Measurements from ENCODE around the gene DIS3L2. TPM values are rescaled to one million over a fixed set of nuclear protein-coding genes. Genes with fewer than 3 reads are reported as not detected.
A peak's percentile ranks its signal among the peaks of the same experiment; 100 is the strongest.

Gene DIS3L2
- total and polyA plus RNA-seq, 7 donors: 10.7 to 20.8 (median 16.0) TPM

DNA sequence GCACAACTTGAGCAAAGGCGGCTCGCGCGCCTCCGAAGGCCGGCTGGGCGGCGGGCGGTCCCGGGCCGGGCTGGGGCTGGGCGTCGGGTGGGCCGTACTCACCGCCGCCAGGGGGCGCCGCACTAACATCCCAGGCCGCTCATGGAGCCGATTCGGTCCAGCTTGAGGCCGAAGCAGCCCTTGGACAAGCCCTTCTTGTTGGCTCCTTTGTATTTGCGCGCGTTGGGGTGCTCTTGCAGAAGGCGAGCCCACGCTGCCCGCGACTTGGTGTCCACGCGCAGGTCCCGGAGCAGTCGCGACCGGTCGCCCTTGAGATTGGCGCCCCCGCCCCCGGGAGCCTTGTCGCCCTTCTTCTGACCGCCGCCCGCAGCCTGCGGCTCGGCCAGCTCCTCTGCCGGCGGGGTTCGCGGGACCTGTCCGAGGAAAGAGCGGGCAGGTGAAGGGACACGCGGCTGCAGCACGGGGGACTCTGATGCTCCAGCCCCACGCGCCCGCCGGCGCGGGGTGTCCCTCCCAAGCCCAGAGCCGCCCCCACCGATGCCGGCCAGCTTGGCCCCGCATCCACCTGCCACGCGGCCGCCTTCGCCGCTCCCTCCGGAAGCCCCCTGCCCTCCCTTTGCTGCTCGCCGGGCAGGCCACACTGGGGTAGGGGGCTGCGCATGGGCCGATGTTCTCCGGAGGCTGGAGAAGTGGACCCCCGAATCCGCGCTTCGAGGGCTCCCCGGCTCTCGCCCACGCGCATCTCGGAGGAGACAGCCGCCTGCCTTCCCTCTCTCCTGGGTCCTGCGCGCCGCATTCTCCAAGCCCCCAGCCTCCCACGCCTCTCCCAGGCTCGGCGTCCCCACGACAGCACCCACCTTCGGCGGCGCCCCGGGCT, 36.0 kb upstream of the DIS3L2 start:
- 1% methylated on average over 77 to 96 of the region's 96 CpGs for WGBS, 3 donors

DNA sequence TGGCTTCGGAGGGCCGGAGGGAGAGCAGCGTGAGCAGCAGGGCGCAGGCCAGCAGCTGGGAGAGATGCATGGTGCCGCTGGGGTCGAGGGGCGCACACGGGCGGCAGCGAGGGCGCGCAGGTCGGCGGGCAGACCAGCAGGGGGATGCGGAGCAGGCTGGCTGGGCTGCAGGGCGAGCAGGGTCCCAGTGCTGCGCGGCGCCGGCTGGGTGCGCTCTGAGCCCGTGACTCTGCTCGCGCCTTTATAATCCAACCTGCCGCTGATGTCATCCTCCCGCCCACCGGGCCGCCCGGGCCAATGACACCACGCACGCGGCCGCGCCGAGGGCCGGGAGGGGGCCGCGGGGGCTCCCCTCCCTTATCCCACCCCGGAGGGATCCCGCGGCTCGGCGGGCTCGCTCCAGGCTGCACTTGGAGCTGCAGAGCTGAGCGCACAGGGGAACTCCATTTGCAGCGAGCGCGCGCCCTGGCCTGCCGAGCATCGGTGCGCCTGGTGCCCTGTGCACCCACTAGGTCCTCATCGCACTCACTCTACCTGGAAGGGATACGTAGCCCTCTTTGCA, 35.3 kb upstream of the DIS3L2 start, which contains the start of gene NPPC:
TSS of gene NPPC (minus strand) at position 217 of the 562 bp plus-strand sequence. CDS start at position 70, 147 bp downstream.
- peak; percentile 35 to 71 (median 65) for ATAC-seq
- intact Hi-C loops (cut with DNase I): loop anchor here in 1 of 2 donors (2.0 to 10.0 kb wide), 3 partner anchors 216 to 589 kb away; no protein-coding TSS in a partner anchor
- peak within 1 kb of the TSS; percentile 63 for H3K4me3 ChIP-seq
- no peak within 1 kb of the TSS for H3K27ac ChIP-seq
- TF ChIP-seq, protein P1, sequence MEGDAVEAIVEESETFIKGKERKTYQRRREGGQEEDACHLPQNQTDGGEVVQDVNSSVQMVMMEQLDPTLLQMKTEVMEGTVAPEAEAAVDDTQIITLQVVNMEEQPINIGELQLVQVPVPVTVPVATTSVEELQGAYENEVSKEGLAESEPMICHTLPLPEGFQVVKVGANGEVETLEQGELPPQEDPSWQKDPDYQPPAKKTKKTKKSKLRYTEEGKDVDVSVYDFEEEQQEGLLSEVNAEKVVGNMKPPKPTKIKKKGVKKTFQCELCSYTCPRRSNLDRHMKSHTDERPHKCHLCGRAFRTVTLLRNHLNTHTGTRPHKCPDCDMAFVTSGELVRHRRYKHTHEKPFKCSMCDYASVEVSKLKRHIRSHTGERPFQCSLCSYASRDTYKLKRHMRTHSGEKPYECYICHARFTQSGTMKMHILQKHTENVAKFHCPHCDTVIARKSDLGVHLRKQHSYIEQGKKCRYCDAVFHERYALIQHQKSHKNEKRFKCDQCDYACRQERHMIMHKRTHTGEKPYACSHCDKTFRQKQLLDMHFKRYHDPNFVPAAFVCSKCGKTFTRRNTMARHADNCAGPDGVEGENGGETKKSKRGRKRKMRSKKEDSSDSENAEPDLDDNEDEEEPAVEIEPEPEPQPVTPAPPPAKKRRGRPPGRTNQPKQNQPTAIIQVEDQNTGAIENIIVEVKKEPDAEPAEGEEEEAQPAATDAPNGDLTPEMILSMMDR (IDR thresholded peaks at IDR 0.05): peak; percentile 15
- WGBS, 3 donors: 0 to 1% (median 1%) methylated on average over 41 to 54 of the region's 54 CpGs
- peaks cover 22% of the 10 kb centered on the region for H3K4me1 ChIP-seq
- DNase-seq: peak in 1 of 2 donors; percentile 48
- no peaks in the 10 kb centered on the region for H3K36me3 ChIP-seq (ENCODE audit: insufficient read depth in 1 of 2, low read depth in 1 of 2)
- no peaks in the 10 kb centered on the region for H3K9me3 ChIP-seq
- H3K27me3 ChIP-seq (ENCODE audit: insufficient read depth in 3 of 3, low read length in 2 of 3): peaks cover 0 to 78% (median 13%) of the 10 kb centered on the region in 3 donors

More for the DNA sequence above, 36.0 kb upstream of the DIS3L2 start:
- no peaks in the 10 kb centered on the region for H3K9me3 ChIP-seq
- TF ChIP-seq, protein P1 (IDR thresholded peaks at IDR 0.05): peak; percentile 94
- H3K4me3 ChIP-seq: peak overlapping the region; percentile 63
- intact Hi-C loops (cut with DNase I): loop anchor here (1.0 to 10.0 kb wide), 6 partner anchors 213 to 589 kb away; no protein-coding TSS in a partner anchor
- H3K36me3 ChIP-seq (ENCODE audit: insufficient read depth in 1 of 2, low read depth in 1 of 2): no peaks in the 10 kb centered on the region
- H3K27me3 ChIP-seq (ENCODE audit: insufficient read depth in 3 of 3, low read length in 2 of 3): peaks cover 0 to 84% (median 13%) of the 10 kb centered on the region in 3 donors
- no peak overlapping the region for H3K27ac ChIP-seq
- DNase-seq (peak; percentile 86 to 93), ATAC-seq (peak; percentile 92 to 98 (median 95))
- peaks cover 22% of the 10 kb centered on the region for H3K4me1 ChIP-seq

DNA sequence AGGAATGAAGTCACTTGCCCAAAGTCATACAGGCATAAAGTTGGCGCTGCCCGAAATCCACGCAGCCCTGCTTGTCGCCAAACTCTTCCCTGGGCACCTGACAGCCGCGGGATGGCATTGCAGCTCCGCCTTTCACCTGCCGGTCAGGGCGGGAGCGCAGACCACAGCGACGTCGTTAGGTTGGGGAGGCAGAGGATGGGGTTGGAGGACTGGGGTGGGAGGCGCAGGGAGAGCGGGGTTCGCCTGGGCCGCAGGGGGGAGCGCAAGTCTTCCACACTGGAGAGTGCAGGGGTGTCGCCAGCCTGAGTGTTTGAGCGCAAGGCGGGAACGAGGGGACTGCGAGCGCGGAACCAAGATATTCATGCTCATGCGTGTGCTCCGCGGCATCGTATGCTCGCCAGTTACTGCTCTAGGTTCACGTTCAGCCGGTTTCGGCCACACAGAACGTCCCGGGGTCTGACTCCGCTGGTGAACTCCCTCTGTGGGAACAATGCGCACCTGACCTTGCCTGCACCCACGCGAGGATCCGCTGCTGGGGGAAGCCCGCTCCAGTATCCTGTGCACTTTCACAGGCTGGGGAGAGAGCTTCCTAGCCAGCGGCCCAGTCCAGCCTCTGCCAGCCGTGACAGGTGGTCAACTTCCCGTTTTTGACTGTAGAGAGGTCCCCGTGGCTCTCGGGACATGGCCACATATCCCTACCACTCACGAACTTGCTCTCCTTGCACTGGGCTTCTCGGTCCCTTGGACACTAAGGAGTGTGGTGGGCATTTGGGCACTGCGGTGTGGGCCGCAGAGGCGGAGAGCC, 34.5 kb upstream of the DIS3L2 start:
- 5 to 8% (median 7%) methylated on average over 51 of the region's 51 CpGs for WGBS, 3 donors

DNA sequence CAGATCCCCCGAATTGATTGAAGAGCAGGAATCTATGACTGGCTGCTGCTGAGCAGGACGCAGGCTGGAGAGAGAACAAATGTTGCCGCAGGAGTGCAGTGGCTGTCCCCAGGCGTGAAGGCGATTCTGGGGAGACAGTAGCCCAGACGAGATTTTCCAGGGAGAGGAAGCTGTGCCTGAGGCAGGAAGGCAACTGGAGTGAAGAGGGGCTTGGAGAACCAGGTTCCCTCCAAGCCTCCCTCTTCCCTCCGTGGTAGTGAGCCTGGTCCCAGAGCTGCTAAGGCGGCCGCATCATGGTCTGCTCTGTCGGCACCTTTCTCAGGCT, 34.0 kb upstream of the DIS3L2 start:
- Histone ChIP-seq H3K27me3 (ENCODE audit: insufficient read depth in 3 of 3, low read length in 2 of 3) (peaks cover 0 to 76% (median 12%) of the 10 kb centered on the region in 3 donors), H3K9me3 (no peaks in the 10 kb centered on the region), H3K4me1 (peaks cover 22% of the 10 kb centered on the region), H3K4me3 (no peak overlapping the region), H3K27ac (no peak overlapping the region), H3K36me3 (ENCODE audit: insufficient read depth in 1 of 2, low read depth in 1 of 2) (no peaks in the 10 kb centered on the region)
- TF ChIP-seq, protein P1 (IDR thresholded peaks at IDR 0.05): no peak
- no peak for ATAC-seq
- WGBS, 3 donors: 58 to 67% (median 58%) methylated on average over 10 of the region's 10 CpGs
- intact Hi-C loops (cut with DNase I): loop anchor here in 1 of 2 donors (2.0 to 10.0 kb wide), 3 partner anchors 215 to 587 kb away; no protein-coding TSS in a partner anchor
- DNase-seq: no peak

More for the DNA sequence above, 34.5 kb upstream of the DIS3L2 start:
- ATAC-seq: no peak
- Histone ChIP-seq H3K4me3 (peak overlapping the region; percentile 63), H3K36me3 (ENCODE audit: insufficient read depth in 1 of 2, low read depth in 1 of 2) (no peaks in the 10 kb centered on the region), H3K4me1 (peaks cover 22% of the 10 kb centered on the region), H3K9me3 (no peaks in the 10 kb centered on the region), H3K27me3 (ENCODE audit: insufficient read depth in 3 of 3, low read length in 2 of 3) (peaks cover 0 to 78% (median 12%) of the 10 kb centered on the region in 3 donors), H3K27ac (no peak overlapping the region)
- intact Hi-C loops (cut with DNase I): loop anchor here in 1 of 2 donors (2.0 to 10.0 kb wide), 3 partner anchors 215 to 588 kb away; no protein-coding TSS in a partner anchor
- TF ChIP-seq, protein P1 (IDR thresholded peaks at IDR 0.05): no peak
- no peak for DNase-seq
